HG03108 (cell line): Measurements from ENCODE around the gene COX7A2L.
A peak's percentile ranks its signal among the peaks of the same experiment; 100 is the strongest.
"Not testable (repeated sequence)": the region's sequence is repeated elsewhere in the genome, so short reads cannot be mapped to it uniquely, and the experiment has no call there.

ENCODE experiments used
- ATAC-seq: cut with Tn5 transposase; IDR thresholded peaks from one replicate; pipeline ENCODE4 v1.9.1; 2021; ENCODE audit warnings: moderate library complexity; ENCODE audit not compliant: unreplicated experiment

The COX7A2L gene, protein sequence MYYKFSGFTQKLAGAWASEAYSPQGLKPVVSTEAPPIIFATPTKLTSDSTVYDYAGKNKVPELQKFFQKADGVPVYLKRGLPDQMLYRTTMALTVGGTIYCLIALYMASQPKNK

DNA sequence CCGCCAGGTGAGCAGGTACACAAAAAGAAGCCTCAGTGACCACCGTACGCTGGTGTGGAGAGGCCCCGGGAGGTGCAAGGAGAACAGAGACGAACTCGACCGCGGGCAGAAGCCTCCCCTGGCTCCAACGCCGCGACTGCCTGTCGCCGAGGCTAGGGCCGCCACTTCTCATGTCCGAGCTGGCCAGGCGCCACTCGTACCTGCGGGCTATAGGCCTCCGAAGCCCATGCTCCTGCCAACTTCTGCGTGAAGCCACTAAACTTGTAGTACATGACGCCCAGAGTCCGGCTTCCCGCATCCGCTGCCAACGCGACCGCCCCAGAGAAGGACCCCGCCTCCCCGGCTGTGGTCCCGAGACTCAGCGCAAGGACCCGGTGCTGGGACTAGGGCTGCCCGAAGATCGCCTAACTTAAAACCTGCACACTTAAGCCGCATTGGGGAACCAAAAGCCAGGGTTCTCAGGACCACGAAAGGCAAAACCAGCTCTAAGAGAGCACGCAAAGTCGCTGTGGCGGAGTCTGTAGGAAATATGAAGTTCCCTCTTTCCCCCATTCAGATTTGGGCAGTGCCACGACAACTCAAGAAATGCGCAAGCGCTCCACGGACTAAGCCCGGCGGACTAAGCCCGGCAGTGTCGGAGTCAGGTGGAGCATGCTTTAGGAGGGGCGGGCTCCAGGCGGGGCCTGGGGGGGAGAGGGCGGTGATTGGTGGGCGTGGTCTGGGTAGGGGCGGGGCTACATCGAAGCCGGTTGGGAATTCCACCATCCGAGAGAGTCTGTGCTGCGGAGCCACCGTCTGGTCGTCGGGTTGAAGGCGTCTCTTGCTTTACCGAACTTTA is at the start of gene COX7A2L:
COX7A2L (minus strand) TSS at position 328 of the 838 bp plus-strand sequence; CDS start at position 272, 56 bp downstream.
- ATAC-seq, result peak; percentile 88

DNA sequence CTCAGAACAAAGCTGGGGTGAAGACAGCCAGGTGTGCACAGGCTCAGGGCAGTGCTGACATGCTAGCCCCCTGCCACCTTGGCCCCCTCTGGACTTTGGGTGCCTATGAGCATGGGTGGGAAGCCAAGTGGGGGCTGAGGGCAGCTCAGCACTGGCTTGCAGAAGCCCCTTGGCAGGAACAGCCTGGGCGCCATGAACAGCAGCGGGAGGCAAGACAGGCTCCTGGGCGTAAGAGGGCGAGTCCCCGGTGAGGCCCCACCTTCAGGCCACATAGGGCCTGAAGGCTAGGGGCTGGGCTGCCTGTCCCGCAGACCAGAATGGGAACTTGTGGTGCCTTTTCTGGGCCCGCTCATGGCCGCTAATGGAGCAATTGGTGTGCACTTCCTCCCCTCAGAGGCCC is 47.0 kb upstream of the COX7A2L start:
- no peak for ATAC-seq

DNA sequence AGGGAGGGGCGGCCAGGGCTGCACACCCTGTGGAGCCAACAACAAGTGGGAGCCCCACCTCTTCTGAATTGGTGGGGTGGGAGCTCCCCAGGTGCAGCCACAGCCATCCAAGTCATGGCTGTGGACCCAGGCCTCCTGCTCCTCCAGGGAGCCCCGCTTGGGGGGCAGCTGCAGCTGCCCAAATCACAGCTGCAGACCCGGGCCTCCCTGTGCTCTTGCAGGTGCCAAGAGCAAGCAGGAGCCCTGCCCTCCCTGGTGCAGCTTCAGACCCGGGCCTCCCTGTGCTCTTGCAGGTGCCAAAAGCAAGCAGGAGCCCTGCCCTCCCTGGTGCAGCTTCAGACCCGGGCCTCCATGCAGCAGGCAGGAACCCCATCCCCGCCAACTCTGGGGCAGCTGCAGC is 46.5 kb upstream of the COX7A2L start:
- no peak for ATAC-seq

DNA sequence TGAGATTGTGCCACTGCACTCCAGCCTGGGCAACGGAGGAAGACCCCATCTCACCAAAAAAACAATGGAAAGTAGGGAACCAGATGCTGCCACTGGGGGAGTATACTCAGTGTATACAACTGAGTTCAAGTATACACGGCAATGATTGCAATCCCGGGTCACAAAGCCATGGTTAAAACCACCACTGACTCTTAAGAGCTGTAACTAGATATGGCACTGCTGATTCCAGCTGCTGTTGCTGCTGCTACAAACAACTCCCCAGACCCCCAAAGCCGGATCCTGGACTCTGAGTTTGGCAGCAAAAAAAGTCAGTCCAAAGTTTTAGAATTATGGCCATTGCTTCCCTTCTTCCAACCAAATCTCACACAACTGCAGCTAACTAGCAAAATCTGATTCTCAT is 43.7 kb upstream of the COX7A2L start:
- ATAC-seq, result no peak

DNA sequence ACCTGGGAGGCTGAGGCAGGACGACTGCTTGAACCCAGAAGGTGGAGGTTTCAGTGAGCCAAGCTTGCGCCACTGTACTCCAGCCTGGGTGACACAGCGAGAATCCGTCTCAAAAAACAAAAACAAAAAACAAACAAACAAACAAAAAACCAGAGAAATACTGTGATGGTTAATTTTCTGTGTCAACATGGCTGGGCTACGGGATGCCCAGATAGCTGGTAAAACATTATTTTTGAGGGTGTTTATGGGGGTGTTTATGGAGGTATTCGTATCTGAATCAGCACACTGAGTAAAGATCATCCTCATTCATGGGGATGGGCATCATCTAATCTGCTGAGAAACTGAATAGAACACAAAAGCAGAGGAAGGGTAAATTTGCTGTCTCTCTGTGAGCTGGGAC is 40.8 kb upstream of the COX7A2L start:
- no peak for ATAC-seq

DNA sequence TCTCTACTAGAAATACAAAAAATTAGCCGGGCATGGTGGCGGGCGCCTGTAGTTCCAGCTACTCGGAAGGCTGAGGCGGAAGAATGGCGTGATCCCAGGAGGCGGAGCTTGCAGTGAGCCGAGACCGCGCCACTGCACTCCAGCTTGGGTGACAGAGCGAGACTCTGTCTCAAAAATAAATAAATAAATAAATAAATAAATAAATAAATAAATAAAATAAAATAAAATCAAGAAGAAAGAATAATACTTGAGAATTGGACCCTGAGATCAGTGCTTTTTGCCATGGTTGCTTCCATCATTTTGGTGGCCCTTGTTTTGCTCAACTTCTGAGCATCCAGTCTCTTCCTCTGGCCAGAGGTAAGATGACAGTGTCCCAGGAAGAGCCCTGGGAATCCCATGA is 37.0 kb upstream of the COX7A2L start:
- not testable (repeated sequence) for ATAC-seq

DNA sequence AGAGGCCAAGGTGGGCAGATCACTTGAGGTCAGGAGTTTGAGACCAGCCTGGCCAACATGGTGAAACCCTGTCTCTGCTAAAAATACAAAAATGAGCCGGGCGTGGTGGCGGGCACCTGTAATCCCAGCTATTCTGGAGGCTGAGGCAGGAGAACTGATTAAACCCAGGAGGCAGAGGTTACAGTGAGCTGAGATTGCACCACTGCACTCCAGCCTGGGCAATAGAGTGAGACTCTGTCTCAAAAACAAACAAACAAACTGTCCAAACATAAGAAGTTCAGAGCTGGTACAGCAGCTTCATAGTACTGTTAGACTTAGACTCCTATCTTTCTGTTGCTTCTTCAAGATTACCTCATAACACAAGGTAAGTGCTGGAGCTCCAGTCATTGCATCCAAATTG is 32.3 kb upstream of the COX7A2L start:
- ATAC-seq, result not testable (repeated sequence)

DNA sequence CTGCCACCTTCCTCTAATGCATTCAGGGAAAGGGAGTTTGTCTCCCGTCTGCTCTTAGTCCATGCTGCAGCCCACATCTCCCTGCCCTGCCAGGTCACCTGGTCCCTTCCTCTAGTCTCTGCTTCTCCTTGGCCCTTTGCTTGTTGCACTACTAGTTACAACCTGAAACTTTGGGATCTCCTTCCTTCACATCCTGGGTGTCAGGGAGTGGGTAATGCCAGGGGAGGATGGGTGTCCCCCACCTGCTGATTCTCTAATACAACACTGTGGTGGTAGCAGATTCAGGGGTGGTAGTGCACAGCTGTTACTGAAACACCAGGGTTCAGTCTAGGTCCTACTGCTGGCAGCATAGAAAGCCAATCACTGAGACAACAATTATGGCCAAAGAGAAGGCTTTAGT is 31.2 kb upstream of the COX7A2L start:
- no peak for ATAC-seq

DNA sequence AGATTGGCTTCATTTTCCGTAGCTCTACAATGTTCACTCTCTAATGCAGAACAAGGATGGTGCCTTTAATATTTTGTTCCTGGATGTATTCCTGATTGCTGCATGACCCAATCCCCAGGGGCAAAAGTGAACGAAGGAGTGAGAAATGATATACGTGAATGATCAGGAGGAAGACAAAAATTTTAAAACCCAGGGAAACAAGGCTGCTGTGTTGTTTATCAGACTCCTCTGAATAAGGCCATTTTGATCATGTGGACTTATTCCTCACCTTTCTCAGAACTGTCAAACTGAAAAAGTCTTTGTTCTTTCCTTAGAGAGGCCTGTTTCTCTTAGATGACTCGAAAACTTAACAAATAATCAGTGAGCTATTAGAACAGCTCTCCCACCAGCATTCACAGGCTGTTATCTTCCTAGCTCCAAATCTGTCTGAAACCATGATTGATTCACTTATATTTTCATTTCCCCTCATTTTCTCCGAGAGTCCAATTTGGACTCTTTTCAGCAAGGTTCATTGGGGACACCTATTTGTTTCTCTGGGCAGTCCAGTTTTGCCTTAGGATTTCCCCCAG is 29.5 kb upstream of the COX7A2L start:
- no peak for ATAC-seq

DNA sequence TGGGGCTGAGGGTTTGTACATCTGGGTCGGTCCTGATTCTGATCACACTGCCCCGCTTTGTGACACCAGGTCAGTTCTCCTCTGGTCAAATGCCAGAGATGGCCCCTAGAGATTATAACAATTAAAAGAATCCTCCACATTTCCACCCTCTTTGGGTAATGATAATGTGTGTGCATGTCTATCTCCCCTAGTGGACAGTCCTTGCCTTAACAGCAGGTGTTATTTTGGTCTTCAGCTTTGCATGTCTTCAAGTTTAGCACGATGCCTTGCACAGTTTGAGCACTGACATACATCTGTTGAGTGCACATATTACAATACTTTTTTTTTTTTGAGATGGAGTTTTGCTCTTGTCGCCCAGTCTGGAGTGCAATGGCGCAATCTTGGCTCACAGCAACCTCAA is 25.7 kb upstream of the COX7A2L start:
- ATAC-seq, result no peak

DNA sequence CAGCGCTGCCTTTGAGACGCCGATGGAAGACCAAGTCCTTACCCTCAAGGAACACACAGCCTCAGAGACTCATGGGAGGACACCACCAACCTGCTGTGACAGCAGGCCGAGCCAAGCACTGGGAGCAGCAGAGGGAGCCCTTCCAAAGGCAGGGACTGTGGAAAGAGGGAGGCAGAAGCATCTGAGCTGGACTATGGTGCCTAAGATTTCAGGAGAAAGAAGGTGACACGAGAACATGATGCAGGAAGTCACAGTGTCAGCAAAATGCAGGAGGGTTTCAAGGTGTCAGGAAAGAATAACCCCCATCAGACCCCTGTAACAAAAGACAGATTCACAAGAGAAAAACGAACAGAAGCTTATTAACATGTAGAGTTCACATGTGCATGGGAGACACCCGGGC is 24.2 kb upstream of the COX7A2L start:
- ATAC-seq, result no peak

DNA sequence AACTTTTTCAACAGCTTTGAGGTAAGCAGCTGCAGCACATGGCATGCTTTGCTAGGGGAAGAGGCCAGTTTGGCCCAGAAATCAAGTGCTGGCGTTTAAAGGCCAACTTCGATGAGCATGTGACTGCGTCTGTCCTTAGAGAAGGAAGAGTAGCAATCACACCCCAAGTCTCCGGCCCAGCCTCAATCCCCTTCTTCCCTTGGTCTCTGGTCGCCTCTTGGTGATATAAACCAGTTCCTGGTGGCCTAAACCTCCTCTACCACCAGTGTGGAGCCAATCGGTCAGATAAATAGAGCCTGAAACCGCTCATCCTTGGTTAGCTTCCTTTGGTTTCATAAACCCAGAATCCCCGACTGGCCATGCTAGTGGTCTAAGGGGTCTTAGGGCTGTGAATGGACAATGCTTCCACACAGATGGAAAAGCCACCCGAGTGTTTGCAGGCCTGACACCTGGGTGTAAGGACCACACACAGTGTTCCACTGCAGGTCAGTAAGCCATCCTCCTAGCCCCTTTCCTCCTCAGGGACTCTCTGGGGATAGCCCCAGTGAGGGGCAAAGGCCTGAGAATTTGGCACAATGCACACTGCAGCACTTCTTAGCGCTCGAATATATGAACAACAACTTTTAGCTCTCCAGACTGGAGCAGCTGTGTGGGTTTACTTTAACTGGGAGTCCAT is 23.0 kb upstream of the COX7A2L start:
- ATAC-seq, result no peak

DNA sequence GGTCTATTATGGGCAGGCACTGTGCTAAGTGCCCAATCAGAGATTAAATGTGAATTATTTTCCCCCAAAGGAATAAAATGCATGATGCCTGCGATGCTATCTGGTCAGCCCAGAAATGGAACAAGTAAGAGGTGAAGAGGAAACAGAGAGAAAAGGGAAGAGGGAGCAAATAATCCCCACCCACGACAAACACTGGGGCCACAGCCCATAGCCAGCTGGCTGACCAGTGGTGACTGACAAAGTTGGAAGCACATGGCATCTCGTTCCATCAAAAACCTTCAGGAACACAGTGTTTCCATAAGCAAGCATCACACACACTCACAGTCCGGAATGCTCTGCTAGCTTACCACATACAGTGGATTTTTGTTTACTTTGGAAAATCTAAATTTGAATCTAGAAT is 21.1 kb upstream of the COX7A2L start:
- ATAC-seq, result no peak

DNA sequence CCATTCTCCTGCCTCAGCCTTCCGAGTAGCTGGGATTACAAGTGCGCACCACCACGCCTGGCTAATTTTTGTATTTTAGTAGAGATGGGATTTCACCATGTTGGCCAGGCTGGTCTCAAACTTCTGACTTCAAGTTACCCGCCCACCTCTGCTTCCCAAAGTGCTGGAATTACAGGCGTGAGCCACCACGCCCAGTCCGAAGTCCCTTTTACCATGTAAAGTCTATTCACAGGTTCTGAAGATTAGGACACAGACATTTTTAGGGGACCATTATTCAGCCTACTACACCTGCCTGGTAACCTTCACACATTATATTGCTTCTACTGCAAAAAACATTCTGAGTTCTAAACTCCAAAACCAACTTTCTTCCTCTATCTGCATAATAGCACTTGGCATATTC is 19.0 kb upstream of the COX7A2L start:
- ATAC-seq, result not testable (repeated sequence)

DNA sequence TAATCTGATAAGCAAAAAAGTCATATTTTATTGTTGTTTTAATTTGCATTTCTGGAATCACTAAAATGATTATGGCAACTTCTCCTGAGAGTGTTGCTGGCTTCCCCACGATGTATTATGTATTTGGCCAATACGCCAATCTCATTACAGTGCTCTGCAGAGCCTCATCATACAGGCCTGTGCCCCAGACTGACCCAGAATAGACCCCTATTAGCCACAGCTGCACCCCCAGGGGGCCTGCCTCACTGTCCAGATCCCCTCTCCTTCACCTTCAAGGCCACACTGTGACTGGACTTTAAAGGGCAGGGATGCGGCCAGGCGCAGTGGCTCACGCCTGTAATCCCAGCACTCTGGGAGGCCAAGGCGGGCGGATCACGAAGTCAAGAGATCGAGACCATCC is 17.4 kb upstream of the COX7A2L start:
- ATAC-seq, result no peak

DNA sequence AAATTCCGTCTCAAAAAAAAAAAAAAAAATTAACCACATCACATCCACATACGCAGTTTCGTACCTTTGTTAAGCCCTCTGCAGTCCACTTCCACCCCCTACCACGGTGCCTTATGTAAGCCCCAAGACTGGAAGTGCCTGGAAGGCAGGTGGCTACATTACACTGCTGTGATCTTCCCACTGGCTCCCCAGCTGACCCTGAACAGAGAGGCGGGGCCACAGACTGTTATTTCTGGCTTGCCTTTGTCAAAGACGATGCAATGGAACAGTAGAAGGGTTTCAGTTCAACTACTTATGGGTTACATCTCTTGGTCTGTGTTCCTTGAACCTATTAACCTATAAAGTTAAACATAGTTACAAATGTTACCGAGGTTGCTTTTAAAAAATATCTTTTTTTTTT is 15.7 kb upstream of the COX7A2L start:
- no peak for ATAC-seq

DNA sequence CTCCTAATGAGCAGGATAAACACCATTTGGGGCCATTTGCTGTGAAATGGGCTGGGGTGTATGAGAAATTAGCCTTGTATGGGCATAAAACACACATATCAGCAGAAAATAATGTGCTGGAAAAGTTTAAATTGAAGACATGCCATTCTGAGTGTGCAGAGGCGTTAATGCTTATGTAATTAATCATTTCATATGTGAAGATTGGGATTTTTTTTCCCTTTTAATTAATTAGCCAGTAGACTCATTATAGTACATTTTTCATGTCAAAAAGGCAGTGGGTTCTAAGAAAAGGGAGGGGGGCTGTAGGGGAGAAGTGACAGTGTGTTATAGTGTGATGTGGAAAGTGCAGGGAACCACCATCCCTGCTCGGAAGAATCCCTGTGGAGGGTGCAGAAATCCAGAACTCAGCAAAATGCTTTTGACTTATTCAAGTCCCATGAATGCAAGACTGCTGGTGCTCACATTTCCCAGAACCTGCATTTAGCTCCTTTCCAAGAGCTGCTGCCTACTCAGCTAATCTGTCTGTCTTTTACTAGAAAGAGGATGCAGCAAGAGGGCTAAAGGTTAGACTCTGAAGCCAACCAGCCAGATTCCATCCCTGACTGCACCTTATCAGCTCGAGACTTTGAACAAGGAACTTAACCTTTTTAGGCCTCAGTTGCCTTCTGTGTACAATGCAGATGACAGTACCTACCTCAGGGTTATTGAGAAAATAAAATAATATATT is 11.6 kb upstream of the COX7A2L start:
- no peak for ATAC-seq

DNA sequence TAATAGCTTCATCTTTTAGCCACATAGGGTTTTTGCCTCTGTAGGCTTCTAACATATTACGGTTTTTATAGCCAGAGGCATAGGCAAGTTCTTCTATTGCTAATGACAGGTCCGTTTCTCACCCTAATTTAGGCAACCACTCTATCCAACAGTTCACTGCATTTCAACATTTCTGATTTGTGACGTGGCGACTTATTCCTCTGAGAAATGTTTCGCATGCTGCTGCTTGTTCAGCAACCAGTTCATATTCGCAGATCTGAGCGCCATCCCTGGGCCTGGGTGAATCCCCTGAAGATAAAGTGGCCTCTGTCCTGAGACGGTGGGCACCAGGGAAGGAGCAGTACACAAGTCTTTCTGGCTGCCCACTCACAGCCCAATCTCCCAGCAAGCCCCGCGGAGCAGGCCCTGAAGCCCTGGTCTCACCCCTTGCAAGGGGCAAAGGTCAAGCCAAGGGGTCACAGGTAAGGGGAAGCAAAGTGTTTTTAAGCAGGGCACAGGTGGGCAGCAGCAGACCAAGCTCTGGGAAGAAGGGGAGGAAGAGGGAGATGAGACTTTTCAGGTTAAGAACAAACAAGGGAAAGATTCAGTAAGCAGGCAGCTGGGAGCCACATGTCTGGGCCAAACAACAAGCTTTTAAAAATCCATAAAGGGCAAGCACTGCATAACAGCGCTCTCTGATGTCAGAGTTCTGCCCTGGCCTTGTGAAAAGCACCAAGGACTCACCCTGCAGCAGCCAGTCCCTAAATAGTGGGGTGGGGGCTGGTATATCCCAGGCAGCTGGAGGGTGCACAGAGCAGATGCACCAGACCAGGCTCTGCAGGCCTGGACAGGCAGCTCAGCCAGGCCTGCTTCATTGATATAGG is 10.8 kb upstream of the COX7A2L start:
- ATAC-seq, result no peak

DNA sequence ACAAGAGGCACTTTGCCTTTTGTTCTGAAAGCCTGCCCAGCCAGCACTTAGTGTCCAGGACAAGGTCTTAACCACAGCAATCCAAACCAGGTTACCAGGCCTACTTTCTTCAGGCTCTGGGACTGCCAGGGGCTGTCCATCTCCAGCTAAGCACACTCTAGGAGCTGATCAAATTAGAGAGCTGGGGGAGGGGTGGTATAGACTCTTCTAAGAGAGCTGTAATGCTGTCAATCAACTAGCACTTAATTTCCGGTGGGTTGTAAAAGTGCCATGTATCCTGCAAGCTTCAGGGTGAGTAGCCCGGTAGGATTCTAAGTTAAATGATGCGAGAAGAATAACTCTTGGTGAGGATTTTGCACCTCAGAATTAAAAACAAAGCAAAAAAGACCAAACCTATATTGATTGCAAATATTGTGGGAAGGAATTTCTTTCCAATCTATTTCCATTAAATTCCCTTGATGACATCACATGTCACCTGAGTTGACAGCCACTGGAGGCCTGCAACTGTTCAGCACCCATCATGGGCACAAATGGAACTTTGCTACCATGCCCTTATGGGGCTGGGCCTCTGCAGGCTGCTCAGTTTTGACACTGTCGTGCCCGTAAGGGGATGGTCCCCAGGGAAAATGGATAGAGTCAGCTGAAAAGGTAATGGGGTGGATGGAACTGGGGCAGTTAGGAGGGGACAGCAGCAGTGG is 8.7 kb upstream of the COX7A2L start:
- no peak for ATAC-seq
